COLO829 (cell line): ENCODE results near the gene C22orf23.

ENCODE experiments used
- DNase-seq: peaks from one replicate; pipeline ENCODE4 v3.0.0; 2012; ENCODE audit warnings: low spot score

Gene C22orf23

GRCh38 chr22:37925330-37925729 lies 28.1 kb downstream of the C22orf23 start:
- no peak for DNase-seq

- DNase-seq, result no peak
Observed at GRCh38 chr22:37924386-37925065, 28.9 kb downstream of the C22orf23 start.

DNA sequence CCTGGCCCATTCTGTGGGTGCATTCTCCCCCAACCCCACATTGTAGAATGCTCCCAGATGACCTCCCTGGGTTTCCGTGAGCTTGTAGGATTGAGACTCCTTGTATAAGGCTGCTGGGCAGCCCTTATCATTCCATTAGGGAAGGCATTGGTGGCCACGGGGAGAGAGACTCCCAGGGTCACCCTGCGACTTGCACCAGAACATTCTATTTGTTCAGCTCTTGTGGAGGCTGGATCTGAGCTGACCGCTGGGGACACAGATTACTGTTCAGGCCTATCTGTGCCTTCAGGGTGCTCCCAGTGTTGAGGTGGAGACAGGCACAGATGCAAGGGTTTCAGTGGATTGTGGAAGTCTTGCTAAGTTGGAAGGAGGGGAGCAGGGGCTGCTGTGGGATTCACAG lies 29.5 kb downstream of the C22orf23 start:
- DNase-seq, result no peak

GRCh38 chr22:37922191-37922590 lies 31.2 kb downstream of the C22orf23 start:
- no peak for DNase-seq

GRCh38 chr22:37920126-37920525 lies 33.3 kb downstream of the C22orf23 start:
- DNase-seq, result no peak

GRCh38 chr22:37918580-37919270 lies 34.7 kb downstream of the C22orf23 start:
- no peak for DNase-seq

- no peak for DNase-seq
Observed at GRCh38 chr22:37917874-37918548, 35.4 kb downstream of the C22orf23 start.

DNA sequence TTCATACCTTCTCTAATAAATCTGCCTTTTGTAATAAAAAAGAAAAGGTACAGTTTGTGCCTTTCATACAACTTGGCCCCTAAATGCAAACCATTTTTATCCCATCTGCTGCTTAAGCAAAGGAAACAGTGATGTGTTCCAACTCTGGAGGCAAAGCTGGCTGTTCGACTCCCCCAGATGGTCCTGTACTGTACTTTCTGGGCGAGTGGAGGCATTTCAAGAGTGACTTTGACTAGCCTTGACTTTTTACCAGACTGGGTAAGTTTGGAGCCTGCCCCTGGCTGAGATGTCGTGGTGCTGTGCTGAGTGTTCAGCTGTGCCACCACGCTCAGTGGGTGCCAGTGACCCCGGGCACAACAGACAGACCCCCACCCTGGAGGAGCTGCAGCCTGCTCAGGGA lies 37.1 kb downstream of the C22orf23 start:
- DNase-seq, result no peak

- no peak for DNase-seq
Observed at GRCh38 chr22:37913233-37913721, 40.1 kb downstream of the C22orf23 start.

DNA sequence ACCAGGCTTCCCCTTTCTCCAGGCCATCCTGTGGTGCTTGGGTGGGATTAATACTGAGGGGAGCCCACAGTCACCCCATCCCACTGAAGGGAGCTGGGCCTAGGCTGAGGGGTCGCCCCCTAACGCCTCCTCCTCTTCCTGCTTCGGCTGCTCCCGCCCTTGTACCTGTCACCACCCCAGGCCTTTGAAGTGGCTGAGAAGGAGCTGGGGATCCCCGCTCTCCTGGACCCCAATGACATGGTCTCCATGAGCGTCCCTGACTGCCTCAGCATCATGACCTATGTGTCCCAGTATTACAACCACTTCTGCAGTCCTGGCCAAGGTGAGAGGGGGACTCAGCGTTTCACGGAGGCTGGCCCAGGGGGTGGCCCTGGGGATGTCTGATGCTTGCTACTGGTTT lies 41.2 kb downstream of the C22orf23 start:
- DNase-seq, result no peak

DNA sequence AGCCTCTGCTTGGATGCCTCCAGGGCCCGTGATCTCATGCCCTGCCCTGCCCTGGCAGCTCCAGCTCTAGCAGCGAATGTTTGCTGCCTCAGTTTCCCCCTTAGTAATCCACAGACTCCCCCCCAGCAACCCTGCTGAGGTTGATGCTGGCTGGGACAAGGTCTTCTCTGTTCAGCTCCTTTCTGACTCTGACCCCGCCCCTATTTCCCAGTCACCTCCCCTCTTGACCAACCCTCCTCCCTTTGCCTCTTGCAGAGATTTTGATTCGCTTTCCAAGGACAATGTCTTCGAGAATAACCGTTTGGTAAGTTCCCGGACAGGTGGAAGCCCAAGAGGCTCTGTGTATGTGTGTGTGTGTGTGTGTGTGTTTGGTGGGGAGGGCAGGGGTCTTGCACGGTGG lies 41.7 kb downstream of the C22orf23 start:
- DNase-seq, result no peak

GRCh38 chr22:37910890-37911672 lies 42.3 kb downstream of the C22orf23 start:
- DNase-seq, result no peak

- no peak for DNase-seq
Observed at GRCh38 chr22:37909766-37910165, 43.6 kb downstream of the C22orf23 start.

DNA sequence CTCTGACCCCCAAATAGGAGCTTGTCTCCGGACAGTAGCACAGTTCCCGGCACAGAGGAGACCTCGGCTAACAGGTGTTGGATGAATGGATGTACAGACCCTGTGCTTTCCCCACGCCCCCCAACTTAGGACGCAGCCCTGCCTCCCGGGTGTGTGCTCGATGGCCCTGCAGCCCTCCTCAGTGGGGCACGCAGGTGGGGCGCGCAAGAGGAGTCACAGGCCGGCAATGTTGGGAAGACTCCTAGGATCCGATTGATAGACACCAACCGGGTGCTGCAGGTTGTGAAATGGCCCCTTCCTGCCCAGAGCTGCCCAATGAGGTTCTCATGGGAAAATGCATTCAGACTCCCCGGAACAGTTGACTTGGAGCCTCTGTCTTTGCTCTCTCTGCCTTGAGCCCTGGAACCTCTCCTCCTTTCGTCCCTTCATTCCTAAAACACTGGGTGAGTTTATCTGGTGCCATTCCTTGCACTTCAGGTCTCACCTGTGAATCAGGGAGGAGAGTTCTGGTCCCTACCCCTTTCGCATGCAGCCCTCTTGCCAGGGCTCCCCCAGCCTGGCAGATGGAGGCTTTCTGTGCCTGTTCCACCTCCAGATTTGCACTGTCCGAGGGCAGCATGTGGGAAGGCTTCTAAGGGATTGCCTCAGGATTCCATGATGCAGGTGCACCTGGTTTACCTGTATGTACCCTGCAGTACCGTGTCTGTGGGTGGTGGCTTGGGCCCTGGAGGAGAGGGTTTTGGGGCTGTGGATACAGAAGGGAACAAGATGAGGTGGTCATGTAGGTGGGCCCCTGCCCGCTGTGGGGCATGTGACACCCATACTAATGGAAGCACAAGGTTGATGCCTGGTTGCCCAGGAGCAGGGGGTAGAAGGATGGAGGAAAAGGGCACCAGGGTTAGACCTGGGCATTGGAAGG lies 46.1 kb downstream of the C22orf23 start:
- DNase-seq, result no peak

- DNase-seq, result no peak
Observed at GRCh38 chr22:37906364-37907008, 46.9 kb downstream of the C22orf23 start.

DNA sequence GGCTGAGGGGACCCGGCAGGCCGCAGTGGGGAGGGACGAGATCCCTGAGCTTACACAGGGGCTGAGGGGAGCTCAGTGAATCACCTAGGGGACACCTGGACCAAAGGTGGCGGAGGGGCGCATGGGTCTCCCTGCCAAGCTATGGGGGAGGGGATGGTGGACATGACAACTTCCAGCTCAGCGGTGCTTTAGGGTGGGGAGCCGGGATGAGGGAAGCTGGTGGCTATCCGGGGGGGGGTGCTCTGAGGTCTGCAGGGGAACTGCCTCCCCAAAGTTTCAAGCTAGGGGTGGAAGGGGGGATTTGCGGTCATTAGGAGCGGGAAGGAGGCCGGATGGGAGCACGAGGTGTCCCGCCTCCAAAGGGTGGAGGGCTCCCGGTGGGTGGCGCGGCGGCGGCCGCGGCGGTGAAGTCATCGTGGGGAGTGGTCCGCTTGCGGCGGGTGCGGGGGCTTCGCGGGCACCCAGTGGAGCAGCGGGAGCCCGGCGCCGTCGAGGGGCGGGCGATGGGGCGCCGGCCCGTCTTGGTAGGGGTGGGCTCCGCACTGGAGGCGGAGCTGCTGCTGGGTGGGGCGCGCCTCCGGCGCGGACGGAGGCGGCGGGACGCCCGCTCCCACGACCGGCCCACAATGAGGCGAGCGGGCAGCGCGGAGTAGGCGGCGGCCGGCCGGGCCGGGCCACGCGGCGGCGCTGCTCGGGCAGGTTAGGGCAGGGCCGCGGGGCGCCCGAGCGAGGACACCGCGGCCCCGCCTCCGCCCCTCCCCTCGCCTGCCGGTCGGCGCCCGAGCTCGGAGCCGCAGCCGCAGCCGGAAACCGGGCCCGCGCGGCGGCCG lies 47.7 kb downstream of the C22orf23 start, which contains the start of gene MICALL1:
Gene MICALL1 (plus strand): TSS at position 764 of the 830 bp plus-strand sequence. CDS start 126 bp downstream, outside the sequence.
- DNase-seq, result peak; percentile 61

DNA sequence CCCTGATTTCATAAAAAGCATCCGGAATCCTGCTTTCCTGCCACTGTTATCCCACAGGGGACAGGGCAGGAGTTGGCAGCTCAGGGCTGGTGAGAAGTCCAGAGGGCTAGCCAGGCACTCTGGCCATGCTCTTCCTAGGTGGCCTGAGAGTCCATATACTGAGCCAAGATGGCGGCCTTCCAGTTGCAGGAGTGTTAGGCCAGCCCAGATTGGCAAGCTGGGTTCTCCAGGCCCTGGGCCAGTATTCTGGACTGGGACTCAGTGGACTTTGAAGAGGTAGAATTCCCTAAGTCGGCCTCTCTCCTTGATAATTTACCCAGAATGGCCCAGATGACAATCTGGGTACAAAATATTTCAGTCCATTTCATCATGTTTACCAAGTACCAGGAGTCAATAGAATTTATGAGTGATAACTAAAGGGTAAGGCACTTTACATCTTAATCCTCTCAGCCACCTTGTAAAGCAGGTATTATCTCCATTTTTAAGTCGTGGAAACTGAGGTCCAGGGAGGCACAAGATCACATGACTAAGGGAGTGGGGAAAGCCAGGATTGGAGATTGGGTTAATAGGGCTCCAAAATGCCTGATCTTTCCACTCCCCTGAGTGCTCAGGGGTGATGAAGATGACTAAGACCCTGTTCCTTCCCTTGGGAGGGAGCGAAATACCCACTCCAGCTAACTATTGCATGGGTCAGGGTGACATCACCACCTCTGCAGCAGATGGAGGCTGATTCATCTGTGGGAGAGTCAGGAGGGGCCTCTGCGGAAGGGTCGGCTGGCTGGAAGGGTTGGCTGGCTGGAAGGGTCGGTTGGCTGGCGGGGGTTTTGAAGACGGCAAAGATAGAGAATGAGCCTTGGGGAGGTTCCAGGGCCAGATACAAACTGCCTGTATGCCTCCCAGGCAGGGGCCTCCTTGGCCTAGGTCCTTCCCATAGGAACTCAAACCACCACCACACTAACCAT lies 48.5 kb downstream of the C22orf23 start:
- DNase-seq, result peak; percentile 47

GRCh38 chr22:37898441-37899181 lies 54.8 kb downstream of the C22orf23 start:
- peak; percentile 91 for DNase-seq
